A549 (cell line): ENCODE data around the gene AEBP2. TPM values are rescaled to one million over a fixed set of nuclear protein-coding genes. Genes with fewer than 3 reads are reported as not detected.
"Not testable (repeated sequence)": the region's sequence is repeated elsewhere in the genome, so short reads cannot be mapped to it uniquely, and the experiment has no call there.

Experiments
- ATAC-seq, 2 experiments: fragments of 200-7000 bp in 1 of 2; fragments of >200 bp in 1 of 2; cut with Nextera tagmentation in 1 of 2; cut with Tn5 transposase in 1 of 2; 3 replicates each; pipeline versions ENCODE4 v1.8.0 to v1.9.1; 2018 to 2020; ENCODE audit warnings: mild to moderate bottlenecking in 1 of 2, moderate library complexity in 1 of 2
- CTCF ChIA-PET: fragments of 300-600 bp; sonication (Branson Sonifier 250); formaldehyde crosslinking; extraction: SDS; loops from one replicate; lab custom pipeline; 2021; ENCODE audit warnings: antibody characterized with exemption, inconsistent platforms; lab: Yijun Ruan, JAX
- POLR2A ChIA-PET: fragments of 350-600 bp; formaldehyde crosslinking; extraction: SDS; loops from one replicate; lab custom pipeline; 2021; ENCODE audit warnings: antibody characterized with exemption, inconsistent platforms; lab: Yijun Ruan, JAX
- DNase-seq, 2 experiments: peaks; one replicate each; pipeline versions ENCODE4 v3.0.0 to v3.0.0-alpha.2; 2011 to 2016; ENCODE audit warnings: low read depth in 1 of 2, low spot score in 1 of 2
- FAIRE-seq: peaks from 2 replicates; lab custom pipeline; 2011; peaks lifted over from hg19 to GRCh38; lab: Jason Lieb, UNC
- H3K27ac ChIP-seq, 2 experiments: fragments of >200 bp; sonication (Bioruptor Twin); formaldehyde crosslinking; 3 replicates each; pipeline ENCODE4 v1.5.1; 2016 to 2017
- H3K4me1 ChIP-seq: fragments of >200 bp; sonication (Bioruptor Twin); formaldehyde crosslinking; 3 replicates; pipeline ENCODE4 v1.6.1; 2016
- H3K4me2 ChIP-seq: fragments of >200 bp; sonication (Bioruptor Twin); formaldehyde crosslinking; 3 replicates; pipeline ENCODE4 v1.6.1; 2016
- H3K4me3 ChIP-seq: fragments of >200 bp; sonication (Bioruptor Twin); formaldehyde crosslinking; 3 replicates; pipeline ENCODE4 v1.5.1; 2016
- H3K9me3 ChIP-seq: fragments of >200 bp; sonication (Bioruptor Twin); formaldehyde crosslinking; 3 replicates; pipeline ENCODE4 v1.6.1; 2016
- BCL3 ChIP-seq: fragments of >200 bp; sonication (Bioruptor Twin); formaldehyde crosslinking; IDR thresholded peaks from 3 replicates; pipeline ENCODE4 v1.6.1; 2016
- CBX2 ChIP-seq: fragments of 200-600 bp; sonication (generic); IDR thresholded peaks from 2 replicates; pipeline ENCODE4 v1.6.1; 2016; ENCODE audit warnings: low read depth, mild to moderate bottlenecking, borderline replicate concordance
- ELK1 ChIP-seq: fragments of 150-350 bp; IDR thresholded peaks from 2 replicates; pipeline ENCODE4 v1.6.1; 2014; ENCODE audit warnings: low read depth, mild to moderate bottlenecking, low read length
- EP300 ChIP-seq, 2 experiments: fragments of >200 bp; sonication (Bioruptor Twin); formaldehyde crosslinking; IDR thresholded peaks; 2 replicates in 1 of 2; 3 replicates in 1 of 2; pipeline ENCODE4 v1.6.1; 2016 to 2017
- FOXS1 ChIP-seq: fragments of 250-450 bp; sonication (Bioruptor Pico); IDR thresholded peaks from 2 replicates; pipeline ENCODE4 v1.5.0; 2020; ENCODE audit warnings: mild to moderate bottlenecking, moderate library complexity
- GATA3 ChIP-seq: IDR thresholded peaks from 2 replicates; pipeline ENCODE4 v1.6.1; 2012; ENCODE audit warnings: borderline replicate concordance
- HOXA7 ChIP-seq: fragments of 250-450 bp; sonication (Bioruptor Pico); IDR thresholded peaks from 2 replicates; pipeline ENCODE4 v1.5.0; 2020; ENCODE audit warnings: mild to moderate bottlenecking, moderate library complexity
- MAZ ChIP-seq: fragments of 150-350 bp; IDR thresholded peaks from 2 replicates; pipeline ENCODE4 v1.6.1; 2014; ENCODE audit warnings: antibody characterized with exemption, low read depth, low read length, borderline replicate concordance
- NPAS2 ChIP-seq: fragments of 250-450 bp; sonication (Bioruptor Pico); IDR thresholded peaks from 2 replicates; pipeline ENCODE4 v1.8.0; 2022; ENCODE audit warnings: mild to moderate bottlenecking, moderate library complexity, borderline replicate concordance
- PBX3 ChIP-seq: IDR thresholded peaks from 2 replicates; pipeline ENCODE4 v1.6.1; 2012
- POLR2A ChIP-seq: IDR thresholded peaks from 2 replicates; pipeline ENCODE4 v1.6.1; 2012; ENCODE audit warnings: mild to moderate bottlenecking, low read length
- RAD21 ChIP-seq, 2 experiments: fragments of >200 bp in 1 of 2; sonication (Bioruptor Twin) in 1 of 2; formaldehyde crosslinking in 1 of 2; IDR thresholded peaks in 1 of 2; conservative IDR thresholded peaks in 1 of 2; 2 replicates in 1 of 2; 3 replicates in 1 of 2; pipeline ENCODE4 v1.6.1; 2012 to 2018; ENCODE audit warnings: inconsistent platforms in 1 of 2
- RNF2 ChIP-seq: fragments of 200-600 bp; sonication (generic); IDR thresholded peaks from 2 replicates; pipeline ENCODE4 v1.6.1; 2016; ENCODE audit warnings: low read depth, mild to moderate bottlenecking, antibody characterized with exemption, moderate library complexity, borderline replicate concordance
- SMC3 ChIP-seq: fragments of >200 bp; sonication (Bioruptor Twin); formaldehyde crosslinking; IDR thresholded peaks from 3 replicates; pipeline ENCODE4 v1.6.1; 2018; ENCODE audit warnings: inconsistent platforms
- TP53 ChIP-seq: fragments of 250-450 bp; sonication (Bioruptor Pico); IDR thresholded peaks from 2 replicates; pipeline ENCODE4 v1.5.0; 2021; ENCODE audit warnings: mild to moderate bottlenecking, moderate library complexity
- ZSCAN20 ChIP-seq: fragments of 250-450 bp; sonication (Bioruptor Pico); IDR thresholded peaks from 2 replicates; pipeline ENCODE4 v1.8.0; 2022; ENCODE audit warnings: mild to moderate bottlenecking, moderate library complexity
- WGBS: methylation state at CpG from one replicate; pipeline ENCODE4 v1.1.6; 2017; ENCODE audit errors: missing lambda C conversion rate; 5-methylcytosine and 5-hydroxymethylcytosine counted together
- polyA plus RNA-seq, 4 experiments: library from polyadenylated mRNA; depleted of rRNA in 3 of 4; stranded (reverse); fragments of >200 nt; fragmentation: RNase III in 1 of 4; extraction: RNeasy Plus Mini Kit Qiagen cat#74134 plus additional on column Dnase treatment in 1 of 4; gene quantifications; 2 replicates in 3 of 4; 3 replicates in 1 of 4; pipeline ENCODE4 v1.2.3, GENCODE V29; 2011 to 2017
- TF ChIP-seq, protein P1 (sequence below): fragments of 250-450 bp; sonication (Bioruptor Pico); IDR thresholded peaks from 2 replicates; pipeline ENCODE4 v1.5.0; 2021; ENCODE audit warnings: mild to moderate bottlenecking, moderate library complexity, borderline replicate concordance
- TF ChIP-seq, protein P2 (sequence below): IDR thresholded peaks from 2 replicates; pipeline ENCODE4 v1.6.1; 2012

The AEBP2 gene
- polyA plus RNA-seq, 2 of the 4 experiments (the other 2 are of a cell fraction) = 23.5 to 27.3 TPM

DNA sequence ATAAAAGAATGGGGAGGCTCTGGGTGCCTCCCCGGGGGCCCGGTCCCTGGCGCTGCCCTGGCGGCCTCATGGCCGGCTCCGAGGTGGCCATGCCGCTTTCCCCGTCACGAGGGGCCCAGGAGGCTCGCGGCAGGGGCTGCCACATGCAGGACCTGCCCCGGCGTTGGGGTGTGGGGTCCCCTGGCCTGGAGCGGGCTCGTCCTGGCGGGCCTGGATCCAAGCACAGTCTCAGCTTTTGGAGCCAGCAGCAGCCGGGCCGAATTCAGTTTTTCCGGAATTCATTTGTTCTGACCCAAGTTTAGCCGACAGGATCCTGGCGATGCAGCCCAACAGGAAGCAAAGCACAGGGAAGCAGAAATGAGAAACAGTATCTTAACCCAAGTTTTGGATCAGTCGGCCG is 26.4 kb upstream of the AEBP2 start (continued):
- TF ChIP-seq HOXA7 (CRISPR knock-in tag) = no peak
- TF ChIP-seq PBX3 = no peak

GRCh38 chr12:19413582-19413981 is 25.7 kb upstream of the AEBP2 start:
- H3K9me3 ChIP-seq, DNase-seq, ATAC-seq, H3K27ac ChIP-seq, H3K4me3 ChIP-seq, CTCF ChIA-PET, POLR2A ChIA-PET, H3K4me1 ChIP-seq, FAIRE-seq, H3K4me2 ChIP-seq: not testable (repeated sequence)
- 80% methylated on average over 5 of the region's 5 CpGs for WGBS

- no peak for FAIRE-seq
- POLR2A ChIA-PET = no interaction called here
Measured at GRCh38 chr12:19415563-19415962, 23.7 kb upstream of the AEBP2 start.

DNA sequence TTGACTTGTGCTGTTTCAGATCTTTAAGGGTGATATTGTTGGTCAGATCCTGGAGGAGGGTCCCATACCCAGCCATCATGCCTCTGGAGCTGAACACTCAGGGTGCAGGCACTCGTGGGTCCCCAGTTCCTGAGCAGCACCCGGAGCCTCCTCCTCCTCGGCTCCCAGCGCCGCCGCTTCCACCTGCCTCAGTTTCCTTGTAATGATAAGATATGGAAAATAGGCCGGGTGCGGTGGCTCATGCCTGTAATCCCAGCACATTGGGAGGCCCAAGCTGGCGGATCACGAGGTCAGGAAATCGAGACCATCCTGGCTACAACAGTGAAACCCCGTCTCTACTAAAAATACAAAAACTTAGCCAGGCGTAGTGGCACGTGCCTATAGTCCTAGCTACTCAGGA is 20.2 kb upstream of the AEBP2 start:
- DNase-seq (no peak), FAIRE-seq (no peak)

More at GRCh38 chr12:19415563-19415962, 23.7 kb upstream of the AEBP2 start:
- no peak for TF ChIP-seq RNF2
- TF ChIP-seq FOXS1 (CRISPR knock-in tag) = no peak
- DNase-seq (no peak), ATAC-seq (no peak; a peak in 1 of 6 replicates)
- H3K4me2 ChIP-seq = no peak overlapping the region
- H3K27ac ChIP-seq = no peak overlapping the region
- no peaks in the 10 kb centered on the region for H3K4me1 ChIP-seq
- H3K9me3 ChIP-seq = no peaks in the 10 kb centered on the region
- no peak overlapping the region for H3K4me3 ChIP-seq
- CTCF ChIA-PET = no interaction called here

More for the DNA sequence above, 20.2 kb upstream of the AEBP2 start:
- H3K27ac ChIP-seq = no peak overlapping the region
- H3K4me2 ChIP-seq = no peak overlapping the region
- H3K9me3 ChIP-seq = no peaks in the 10 kb centered on the region
- no peak overlapping the region for H3K4me3 ChIP-seq
- ChIA-PET POLR2A (no interaction called here), CTCF (interaction anchor here (0.6 kb wide), 1 partner anchor 1789 kb away, joined by 4 read pairs; no protein-coding TSS in a partner anchor)
- TF ChIP-seq RNF2 (no peak), BCL3 (no peak), EP300 (IDR thresholded peaks at IDR 0.05) (no peak), RAD21 (conservative IDR thresholded peaks at IDR 0.05 in 1 of 2, IDR thresholded peaks at IDR 0.05 in 1 of 2) (no peak), SMC3 (no peak), CBX2 (no peak), GATA3 (no peak), ZSCAN20 (CRISPR knock-in tag) (no peak), NPAS2 (CRISPR knock-in tag) (no peak), MAZ (no peak), TP53 (CRISPR knock-in tag) (no peak), POLR2A (no peak), ELK1 (no peak)
- TF ChIP-seq, protein P1, sequence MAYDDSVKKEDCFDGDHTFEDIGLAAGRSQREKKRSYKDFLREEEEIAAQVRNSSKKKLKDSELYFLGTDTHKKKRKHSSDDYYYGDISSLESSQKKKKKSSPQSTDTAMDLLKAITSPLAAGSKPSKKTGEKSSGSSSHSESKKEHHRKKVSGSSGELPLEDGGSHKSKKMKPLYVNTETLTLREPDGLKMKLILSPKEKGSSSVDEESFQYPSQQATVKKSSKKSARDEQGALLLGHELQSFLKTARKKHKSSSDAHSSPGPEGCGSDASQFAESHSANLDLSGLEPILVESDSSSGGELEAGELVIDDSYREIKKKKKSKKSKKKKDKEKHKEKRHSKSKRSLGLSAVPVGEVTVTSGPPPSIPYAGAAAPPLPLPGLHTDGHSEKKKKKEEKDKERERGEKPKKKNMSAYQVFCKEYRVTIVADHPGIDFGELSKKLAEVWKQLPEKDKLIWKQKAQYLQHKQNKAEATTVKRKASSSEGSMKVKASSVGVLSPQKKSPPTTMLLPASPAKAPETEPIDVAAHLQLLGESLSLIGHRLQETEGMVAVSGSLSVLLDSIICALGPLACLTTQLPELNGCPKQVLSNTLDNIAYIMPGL (CRISPR knock-in tag) = no peak
- TF ChIP-seq, protein P2, sequence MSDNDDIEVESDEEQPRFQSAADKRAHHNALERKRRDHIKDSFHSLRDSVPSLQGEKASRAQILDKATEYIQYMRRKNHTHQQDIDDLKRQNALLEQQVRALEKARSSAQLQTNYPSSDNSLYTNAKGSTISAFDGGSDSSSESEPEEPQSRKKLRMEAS = no peak
- no peaks in the 10 kb centered on the region for H3K4me1 ChIP-seq
- ATAC-seq = no peak
- 88% methylated on average over 14 of the region's 14 CpGs for WGBS
